Measurements from ENCODE around the gene ME1. TPM values are rescaled to one million over a fixed set of nuclear protein-coding genes. Genes with fewer than 3 reads are reported as not detected.
A peak's percentile ranks its signal among the peaks of the same experiment; 100 is the strongest.

Gene ME1
- total and polyA plus RNA-seq, 9 of the 15 experiments (the other 6 are each of a cell fraction or from before 2014, with no cell fraction given) = 3.2 to 10.4 (median 5.5) TPM

DNA sequence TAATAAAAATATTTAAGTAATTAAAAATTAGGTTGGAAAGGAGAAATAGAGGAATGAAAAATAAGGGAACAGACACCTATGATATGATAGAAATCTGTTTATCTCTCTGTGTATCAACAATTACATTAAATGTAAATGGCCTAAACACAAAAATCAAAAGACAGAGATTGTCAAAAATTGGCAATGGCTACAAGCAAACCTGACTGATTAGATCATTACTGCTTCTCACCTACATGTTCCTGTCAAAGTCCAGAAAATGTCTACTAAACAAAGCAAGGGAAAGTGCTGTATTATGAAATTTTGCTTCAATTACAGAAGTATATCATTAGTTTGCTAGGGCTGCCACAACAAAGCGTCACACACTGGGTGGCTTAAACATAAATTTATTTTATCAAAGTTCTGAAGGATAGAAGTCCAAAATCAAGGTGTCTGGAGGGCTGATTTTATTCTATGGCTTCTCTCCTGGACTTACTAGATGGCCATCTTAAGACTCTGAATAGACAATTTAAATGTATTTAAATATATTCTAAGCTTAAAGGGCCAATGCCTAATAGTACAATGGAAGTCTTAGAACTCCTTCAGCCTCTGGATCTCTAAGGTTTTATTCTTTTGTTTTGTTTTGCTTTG, 6.3 kb downstream of the ME1 start (continued):
- TF ChIP-seq RBM25 (IDR thresholded peaks at IDR 0.05; ENCODE audit: low read depth, low read length, severe bottlenecking) (peak; percentile 78), GABPB2 (CRISPR knock-in tag; conservative IDR thresholded peaks at IDR 0.05) (no peak), TRIM28 (IDR thresholded peaks at IDR 0.05) (0 out of 2 replicates have a peak, but pooled peaks have one; percentile 47), ZNF551 (CRISPR knock-in tag; IDR thresholded peaks at IDR 0.05) (no peak), ZEB2 (IDR thresholded peaks at IDR 0.05) (0 out of 2 replicates have a peak, but pooled peaks have one; percentile 19), ZNF764 (CRISPR knock-in tag; IDR thresholded peaks at IDR 0.05; ENCODE audit: low read depth) (no peak), SMARCE1 (IDR thresholded peaks at IDR 0.05) (no peak), RBM39 (optimal IDR thresholded peaks at IDR 0.05; ENCODE audit: low read depth, low read length) (no peak), ZNF354B (CRISPR knock-in tag; IDR thresholded peaks at IDR 0.05) (peak; percentile 96), ZBTB7A (IDR thresholded peaks at IDR 0.05; ENCODE audit: borderline replicate concordance, control insufficient read depth, low read depth, low read length) (no peak), HDAC1 (IDR thresholded peaks at IDR 0.05) (no peak)
- TF ChIP-seq, protein P1, sequence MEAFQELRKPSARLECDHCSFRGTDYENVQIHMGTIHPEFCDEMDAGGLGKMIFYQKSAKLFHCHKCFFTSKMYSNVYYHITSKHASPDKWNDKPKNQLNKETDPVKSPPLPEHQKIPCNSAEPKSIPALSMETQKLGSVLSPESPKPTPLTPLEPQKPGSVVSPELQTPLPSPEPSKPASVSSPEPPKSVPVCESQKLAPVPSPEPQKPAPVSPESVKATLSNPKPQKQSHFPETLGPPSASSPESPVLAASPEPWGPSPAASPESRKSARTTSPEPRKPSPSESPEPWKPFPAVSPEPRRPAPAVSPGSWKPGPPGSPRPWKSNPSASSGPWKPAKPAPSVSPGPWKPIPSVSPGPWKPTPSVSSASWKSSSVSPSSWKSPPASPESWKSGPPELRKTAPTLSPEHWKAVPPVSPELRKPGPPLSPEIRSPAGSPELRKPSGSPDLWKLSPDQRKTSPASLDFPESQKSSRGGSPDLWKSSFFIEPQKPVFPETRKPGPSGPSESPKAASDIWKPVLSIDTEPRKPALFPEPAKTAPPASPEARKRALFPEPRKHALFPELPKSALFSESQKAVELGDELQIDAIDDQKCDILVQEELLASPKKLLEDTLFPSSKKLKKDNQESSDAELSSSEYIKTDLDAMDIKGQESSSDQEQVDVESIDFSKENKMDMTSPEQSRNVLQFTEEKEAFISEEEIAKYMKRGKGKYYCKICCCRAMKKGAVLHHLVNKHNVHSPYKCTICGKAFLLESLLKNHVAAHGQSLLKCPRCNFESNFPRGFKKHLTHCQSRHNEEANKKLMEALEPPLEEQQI (IDR thresholded peaks at IDR 0.05) = 0 out of 2 replicates have a peak, but pooled peaks have one; percentile 60
- TF ChIP-seq, protein P2, sequence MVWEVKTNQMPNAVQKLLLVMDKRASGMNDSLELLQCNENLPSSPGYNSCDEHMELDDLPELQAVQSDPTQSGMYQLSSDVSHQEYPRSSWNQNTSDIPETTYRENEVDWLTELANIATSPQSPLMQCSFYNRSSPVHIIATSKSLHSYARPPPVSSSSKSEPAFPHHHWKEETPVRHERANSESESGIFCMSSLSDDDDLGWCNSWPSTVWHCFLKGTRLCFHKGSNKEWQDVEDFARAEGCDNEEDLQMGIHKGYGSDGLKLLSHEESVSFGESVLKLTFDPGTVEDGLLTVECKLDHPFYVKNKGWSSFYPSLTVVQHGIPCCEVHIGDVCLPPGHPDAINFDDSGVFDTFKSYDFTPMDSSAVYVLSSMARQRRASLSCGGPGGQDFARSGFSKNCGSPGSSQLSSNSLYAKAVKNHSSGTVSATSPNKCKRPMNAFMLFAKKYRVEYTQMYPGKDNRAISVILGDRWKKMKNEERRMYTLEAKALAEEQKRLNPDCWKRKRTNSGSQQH (CRISPR knock-in tag; IDR thresholded peaks at IDR 0.05) = no peak
- TF ChIP-seq, protein P3, sequence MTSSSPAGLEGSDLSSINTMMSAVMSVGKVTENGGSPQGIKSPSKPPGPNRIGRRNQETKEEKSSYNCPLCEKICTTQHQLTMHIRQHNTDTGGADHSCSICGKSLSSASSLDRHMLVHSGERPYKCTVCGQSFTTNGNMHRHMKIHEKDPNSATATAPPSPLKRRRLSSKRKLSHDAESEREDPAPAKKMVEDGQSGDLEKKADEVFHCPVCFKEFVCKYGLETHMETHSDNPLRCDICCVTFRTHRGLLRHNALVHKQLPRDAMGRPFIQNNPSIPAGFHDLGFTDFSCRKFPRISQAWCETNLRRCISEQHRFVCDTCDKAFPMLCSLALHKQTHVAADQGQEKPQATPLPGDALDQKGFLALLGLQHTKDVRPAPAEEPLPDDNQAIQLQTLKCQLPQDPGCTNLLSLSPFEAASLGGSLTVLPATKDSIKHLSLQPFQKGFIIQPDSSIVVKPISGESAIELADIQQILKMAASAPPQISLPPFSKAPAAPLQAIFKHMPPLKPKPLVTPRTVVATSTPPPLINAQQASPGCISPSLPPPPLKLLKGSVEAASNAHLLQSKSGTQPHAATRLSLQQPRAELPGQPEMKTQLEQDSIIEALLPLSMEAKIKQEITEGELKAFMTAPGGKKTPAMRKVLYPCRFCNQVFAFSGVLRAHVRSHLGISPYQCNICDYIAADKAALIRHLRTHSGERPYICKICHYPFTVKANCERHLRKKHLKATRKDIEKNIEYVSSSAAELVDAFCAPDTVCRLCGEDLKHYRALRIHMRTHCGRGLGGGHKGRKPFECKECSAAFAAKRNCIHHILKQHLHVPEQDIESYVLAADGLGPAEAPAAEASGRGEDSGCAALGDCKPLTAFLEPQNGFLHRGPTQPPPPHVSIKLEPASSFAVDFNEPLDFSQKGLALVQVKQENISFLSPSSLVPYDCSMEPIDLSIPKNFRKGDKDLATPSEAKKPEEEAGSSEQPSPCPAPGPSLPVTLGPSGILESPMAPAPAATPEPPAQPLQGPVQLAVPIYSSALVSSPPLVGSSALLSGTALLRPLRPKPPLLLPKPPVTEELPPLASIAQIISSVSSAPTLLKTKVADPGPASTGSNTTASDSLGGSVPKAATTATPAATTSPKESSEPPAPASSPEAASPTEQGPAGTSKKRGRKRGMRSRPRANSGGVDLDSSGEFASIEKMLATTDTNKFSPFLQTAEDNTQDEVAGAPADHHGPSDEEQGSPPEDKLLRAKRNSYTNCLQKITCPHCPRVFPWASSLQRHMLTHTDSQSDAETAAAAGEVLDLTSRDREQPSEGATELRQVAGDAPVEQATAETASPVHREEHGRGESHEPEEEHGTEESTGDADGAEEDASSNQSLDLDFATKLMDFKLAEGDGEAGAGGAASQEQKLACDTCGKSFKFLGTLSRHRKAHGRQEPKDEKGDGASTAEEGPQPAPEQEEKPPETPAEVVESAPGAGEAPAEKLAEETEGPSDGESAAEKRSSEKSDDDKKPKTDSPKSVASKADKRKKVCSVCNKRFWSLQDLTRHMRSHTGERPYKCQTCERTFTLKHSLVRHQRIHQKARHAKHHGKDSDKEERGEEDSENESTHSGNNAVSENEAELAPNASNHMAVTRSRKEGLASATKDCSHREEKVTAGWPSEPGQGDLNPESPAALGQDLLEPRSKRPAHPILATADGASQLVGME (CRISPR knock-in tag; IDR thresholded peaks at IDR 0.05) = no peak
- TF ChIP-seq, protein P4, sequence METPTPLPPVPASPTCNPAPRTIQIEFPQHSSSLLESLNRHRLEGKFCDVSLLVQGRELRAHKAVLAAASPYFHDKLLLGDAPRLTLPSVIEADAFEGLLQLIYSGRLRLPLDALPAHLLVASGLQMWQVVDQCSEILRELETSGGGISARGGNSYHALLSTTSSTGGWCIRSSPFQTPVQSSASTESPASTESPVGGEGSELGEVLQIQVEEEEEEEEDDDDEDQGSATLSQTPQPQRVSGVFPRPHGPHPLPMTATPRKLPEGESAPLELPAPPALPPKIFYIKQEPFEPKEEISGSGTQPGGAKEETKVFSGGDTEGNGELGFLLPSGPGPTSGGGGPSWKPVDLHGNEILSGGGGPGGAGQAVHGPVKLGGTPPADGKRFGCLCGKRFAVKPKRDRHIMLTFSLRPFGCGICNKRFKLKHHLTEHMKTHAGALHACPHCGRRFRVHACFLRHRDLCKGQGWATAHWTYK (CRISPR knock-in tag; IDR thresholded peaks at IDR 0.05) = no peak
- TF ChIP-seq, protein P5, sequence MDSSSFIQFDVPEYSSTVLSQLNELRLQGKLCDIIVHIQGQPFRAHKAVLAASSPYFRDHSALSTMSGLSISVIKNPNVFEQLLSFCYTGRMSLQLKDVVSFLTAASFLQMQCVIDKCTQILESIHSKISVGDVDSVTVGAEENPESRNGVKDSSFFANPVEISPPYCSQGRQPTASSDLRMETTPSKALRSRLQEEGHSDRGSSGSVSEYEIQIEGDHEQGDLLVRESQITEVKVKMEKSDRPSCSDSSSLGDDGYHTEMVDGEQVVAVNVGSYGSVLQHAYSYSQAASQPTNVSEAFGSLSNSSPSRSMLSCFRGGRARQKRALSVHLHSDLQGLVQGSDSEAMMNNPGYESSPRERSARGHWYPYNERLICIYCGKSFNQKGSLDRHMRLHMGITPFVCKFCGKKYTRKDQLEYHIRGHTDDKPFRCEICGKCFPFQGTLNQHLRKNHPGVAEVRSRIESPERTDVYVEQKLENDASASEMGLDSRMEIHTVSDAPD (CRISPR knock-in tag; IDR thresholded peaks at IDR 0.05) = no peak

All from K562 (cell line).